ENCODE results near the gene KIR3DL2. TPM values are rescaled to one million over a fixed set of nuclear protein-coding genes. Genes with fewer than 3 reads are reported as not detected.
"Not testable (repeated sequence)": the region's sequence is repeated elsewhere in the genome, so short reads cannot be mapped to it uniquely, and the experiment has no call there.

Gene KIR3DL2
- total RNA-seq (2021; fragmentation: NEBNext Ultra II Directional; extraction: Animal tissue kit (Norgen Biotek cat#: 25700)): not detected
- long read RNA-seq: 0 reads

- H3K27me3 Mint-ChIP-seq (ENCODE audit: insufficient read depth); H3K4me3 Mint-ChIP-seq; H3K4me1 Mint-ChIP-seq (ENCODE audit: low read depth); H3K27ac Mint-ChIP-seq; DNase-seq: not testable (repeated sequence)
- Mint-ChIP-seq H3K36me3 (ENCODE audit: low read depth) (peaks cover 17% of the 10 kb centered on the region), H3K9me3 (peaks cover 85% of the 10 kb centered on the region)
Observed at GRCh38 chr19:54850061-54850640, at the start of gene KIR3DL2. TSS of gene KIR3DL2 (plus strand) at chr19:54850443. CDS start at chr19:54850476, 33 bp downstream.

GRCh38 chr19:54803410-54803809, 46.8 kb upstream of the KIR3DL2 start, which contains the start of gene KIR2DL4:
TSS of gene KIR2DL4 (plus strand) at chr19:54803610. CDS start at chr19:54803652, 42 bp downstream.
- H3K4me1 Mint-ChIP-seq (ENCODE audit: low read depth): no peaks in the 10 kb centered on the region
- no peak for DNase-seq
- 0 out of 2 replicates have a peak, but pooled peaks cover 3% of the 10 kb centered on the region for H3K27me3 Mint-ChIP-seq (ENCODE audit: insufficient read depth)

GRCh38 chr19:54804101-54804500, 46.1 kb upstream of the KIR3DL2 start:
- TF ChIP-seq, protein P1, sequence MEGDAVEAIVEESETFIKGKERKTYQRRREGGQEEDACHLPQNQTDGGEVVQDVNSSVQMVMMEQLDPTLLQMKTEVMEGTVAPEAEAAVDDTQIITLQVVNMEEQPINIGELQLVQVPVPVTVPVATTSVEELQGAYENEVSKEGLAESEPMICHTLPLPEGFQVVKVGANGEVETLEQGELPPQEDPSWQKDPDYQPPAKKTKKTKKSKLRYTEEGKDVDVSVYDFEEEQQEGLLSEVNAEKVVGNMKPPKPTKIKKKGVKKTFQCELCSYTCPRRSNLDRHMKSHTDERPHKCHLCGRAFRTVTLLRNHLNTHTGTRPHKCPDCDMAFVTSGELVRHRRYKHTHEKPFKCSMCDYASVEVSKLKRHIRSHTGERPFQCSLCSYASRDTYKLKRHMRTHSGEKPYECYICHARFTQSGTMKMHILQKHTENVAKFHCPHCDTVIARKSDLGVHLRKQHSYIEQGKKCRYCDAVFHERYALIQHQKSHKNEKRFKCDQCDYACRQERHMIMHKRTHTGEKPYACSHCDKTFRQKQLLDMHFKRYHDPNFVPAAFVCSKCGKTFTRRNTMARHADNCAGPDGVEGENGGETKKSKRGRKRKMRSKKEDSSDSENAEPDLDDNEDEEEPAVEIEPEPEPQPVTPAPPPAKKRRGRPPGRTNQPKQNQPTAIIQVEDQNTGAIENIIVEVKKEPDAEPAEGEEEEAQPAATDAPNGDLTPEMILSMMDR (IDR thresholded peaks at IDR 0.05): no peak
- Mint-ChIP-seq H3K4me1 (ENCODE audit: low read depth) (no peaks in the 10 kb centered on the region), H3K36me3 (ENCODE audit: low read depth) (no peaks in the 10 kb centered on the region), H3K9me3 (peaks cover 39% of the 10 kb centered on the region), H3K27ac (no peak overlapping the region), H3K27me3 (ENCODE audit: insufficient read depth) (0 out of 2 replicates have a peak, but pooled peaks cover 3% of the 10 kb centered on the region), H3K4me3 (no peak overlapping the region)
- no peak for DNase-seq

More at GRCh38 chr19:54803410-54803809, 46.8 kb upstream of the KIR3DL2 start, which contains the start of gene KIR2DL4:
- no peaks in the 10 kb centered on the region for H3K36me3 Mint-ChIP-seq (ENCODE audit: low read depth)
- no peak within 1 kb of the TSS for H3K4me3 Mint-ChIP-seq
- no peak within 1 kb of the TSS for H3K27ac Mint-ChIP-seq
- peaks cover 40% of the 10 kb centered on the region for H3K9me3 Mint-ChIP-seq
- TF ChIP-seq, protein P1 (IDR thresholded peaks at IDR 0.05): no peak

- TF ChIP-seq, protein P1 (IDR thresholded peaks at IDR 0.05): no peak
- Mint-ChIP-seq H3K27me3 (ENCODE audit: insufficient read depth) (0 out of 2 replicates have a peak, but pooled peaks cover 3% of the 10 kb centered on the region), H3K4me3 (no peak overlapping the region), H3K4me1 (ENCODE audit: low read depth) (no peaks in the 10 kb centered on the region), H3K27ac (no peak overlapping the region), H3K9me3 (peaks cover 40% of the 10 kb centered on the region), H3K36me3 (ENCODE audit: low read depth) (no peaks in the 10 kb centered on the region)
- DNase-seq: no peak
Observed at GRCh38 chr19:54804571-54804970, 45.7 kb upstream of the KIR3DL2 start.

DNA sequence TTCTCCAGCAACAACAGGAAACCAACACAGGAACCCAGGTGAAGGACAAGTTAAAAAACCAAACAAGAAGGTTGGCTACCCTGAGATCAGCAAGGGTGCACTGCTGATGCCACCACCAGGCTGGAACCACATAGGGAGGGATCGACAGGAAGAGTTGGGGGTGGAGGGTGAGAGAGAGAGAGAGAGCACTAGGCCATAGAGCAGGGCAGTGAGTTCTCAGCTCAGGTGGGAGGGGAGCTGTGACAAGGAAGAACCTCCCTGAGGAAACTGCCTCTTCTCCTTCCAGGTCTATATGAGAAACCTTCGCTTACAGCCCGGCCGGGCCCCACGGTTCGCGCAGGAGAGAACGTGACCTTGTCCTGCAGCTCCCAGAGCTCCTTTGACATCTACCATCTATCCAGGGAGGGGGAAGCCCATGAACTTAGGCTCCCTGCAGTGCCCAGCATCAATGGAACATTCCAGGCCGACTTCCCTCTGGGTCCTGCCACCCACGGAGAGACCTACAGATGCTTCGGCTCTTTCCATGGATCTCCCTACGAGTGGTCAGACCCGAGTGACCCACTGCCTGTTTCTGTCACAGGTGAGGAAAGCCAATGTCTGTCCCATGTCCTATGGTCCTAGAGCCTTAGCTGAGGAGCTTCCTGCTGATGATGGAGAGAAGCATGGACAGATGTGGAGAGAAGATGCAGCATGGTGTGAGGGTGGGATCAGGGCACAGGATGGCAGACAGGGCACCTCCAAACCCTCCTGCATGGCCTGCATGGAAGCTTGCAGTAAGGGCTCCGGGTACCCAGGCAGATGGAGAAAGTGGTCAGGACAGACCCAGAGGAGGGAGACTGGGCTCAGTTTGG, 44.4 kb upstream of the KIR3DL2 start:
- TF ChIP-seq, protein P1 (IDR thresholded peaks at IDR 0.05): no peak
- Mint-ChIP-seq H3K36me3 (ENCODE audit: low read depth) (no peaks in the 10 kb centered on the region), H3K27ac (no peak overlapping the region), H3K4me3 (no peak overlapping the region), H3K27me3 (ENCODE audit: insufficient read depth) (0 out of 2 replicates have a peak, but pooled peaks cover 3% of the 10 kb centered on the region), H3K4me1 (ENCODE audit: low read depth) (no peaks in the 10 kb centered on the region), H3K9me3 (peaks cover 46% of the 10 kb centered on the region)
- DNase-seq: no peak

GRCh38 chr19:54806516-54806838, 43.8 kb upstream of the KIR3DL2 start:
- TF ChIP-seq, protein P1 (IDR thresholded peaks at IDR 0.05): no peak
- Mint-ChIP-seq H3K27ac (no peak overlapping the region), H3K4me3 (no peak overlapping the region), H3K27me3 (ENCODE audit: insufficient read depth) (0 out of 2 replicates have a peak, but pooled peaks cover 3% of the 10 kb centered on the region), H3K9me3 (peaks cover 42% of the 10 kb centered on the region), H3K4me1 (ENCODE audit: low read depth) (no peaks in the 10 kb centered on the region), H3K36me3 (ENCODE audit: low read depth) (no peaks in the 10 kb centered on the region)
- no peak for DNase-seq

GRCh38 chr19:54814571-54814970, 35.7 kb upstream of the KIR3DL2 start:
- peaks cover 30% of the 10 kb centered on the region for H3K9me3 Mint-ChIP-seq
- H3K27me3 Mint-ChIP-seq (ENCODE audit: insufficient read depth); DNase-seq; H3K27ac Mint-ChIP-seq; H3K36me3 Mint-ChIP-seq (ENCODE audit: low read depth); H3K4me3 Mint-ChIP-seq; H3K4me1 Mint-ChIP-seq (ENCODE audit: low read depth): not testable (repeated sequence)

- not testable (repeated sequence) for H3K4me1 Mint-ChIP-seq (ENCODE audit: low read depth); DNase-seq; H3K4me3 Mint-ChIP-seq; H3K27ac Mint-ChIP-seq; H3K36me3 Mint-ChIP-seq (ENCODE audit: low read depth); H3K27me3 Mint-ChIP-seq (ENCODE audit: insufficient read depth)
- peaks cover 31% of the 10 kb centered on the region for H3K9me3 Mint-ChIP-seq
Observed at GRCh38 chr19:54816251-54816650, 34.0 kb upstream of the KIR3DL2 start, which contains the start of gene KIR3DL1. TSS of gene KIR3DL1 (plus strand) at chr19:54816468.

Data from HFFc6 (cell line).